Daoy (cell line): ENCODE measurements around the gene CNOT4. TPM values are rescaled to one million over a fixed set of nuclear protein-coding genes. Genes with fewer than 3 reads are reported as not detected.
A peak's percentile ranks its signal among the peaks of the same experiment; 100 is the strongest.
"Not testable (repeated sequence)": the region's sequence is repeated elsewhere in the genome, so short reads cannot be mapped to it uniquely, and the experiment has no call there.

Source experiments
- DNase-seq: peaks from one replicate; pipeline ENCODE4 v3.0.0-alpha.2; 2015; ENCODE audit warnings: low read depth
- total RNA-seq: library from RNA; depleted of rRNA; stranded (reverse); fragments of >200 nt; shearing (Covaris generic); gene quantifications from 2 replicates; pipeline ENCODE4 v1.2.3, GENCODE V29; 2014; rRNA removed

The CNOT4 gene
- total RNA-seq, 1 experiment from 2014 or later, result 5.0 TPM

DNA sequence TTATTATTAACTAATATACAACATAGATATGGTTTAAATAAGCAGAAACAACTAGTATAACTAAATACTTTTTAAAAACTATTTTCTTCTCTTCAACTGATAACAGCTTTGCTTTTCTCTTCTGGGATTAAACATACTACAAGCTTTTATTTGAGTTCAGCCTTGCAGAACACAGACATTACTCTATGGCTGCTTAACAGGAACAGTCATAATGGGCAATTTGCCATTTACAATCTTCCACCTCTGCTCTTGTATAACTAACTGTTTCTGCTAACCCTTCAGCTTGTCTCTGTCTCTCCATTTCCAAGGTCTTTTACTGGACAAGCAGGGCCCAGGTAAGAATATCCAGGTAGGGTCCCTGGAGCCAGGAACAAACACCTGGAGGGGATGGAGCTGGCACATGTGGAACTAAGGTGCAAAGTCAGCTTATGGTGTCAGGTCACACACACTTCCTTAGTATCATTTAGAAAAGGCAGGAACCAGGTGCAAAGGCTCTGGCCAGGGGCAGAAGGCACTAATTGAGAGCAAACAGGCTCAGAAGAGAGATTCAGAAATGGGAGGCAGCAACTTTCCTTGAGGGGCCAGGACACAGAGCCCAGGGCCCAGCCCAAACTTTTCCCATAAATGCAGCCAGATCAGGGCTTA lies 183.1 kb downstream of the CNOT4 start:
- DNase-seq, result no peak

DNA sequence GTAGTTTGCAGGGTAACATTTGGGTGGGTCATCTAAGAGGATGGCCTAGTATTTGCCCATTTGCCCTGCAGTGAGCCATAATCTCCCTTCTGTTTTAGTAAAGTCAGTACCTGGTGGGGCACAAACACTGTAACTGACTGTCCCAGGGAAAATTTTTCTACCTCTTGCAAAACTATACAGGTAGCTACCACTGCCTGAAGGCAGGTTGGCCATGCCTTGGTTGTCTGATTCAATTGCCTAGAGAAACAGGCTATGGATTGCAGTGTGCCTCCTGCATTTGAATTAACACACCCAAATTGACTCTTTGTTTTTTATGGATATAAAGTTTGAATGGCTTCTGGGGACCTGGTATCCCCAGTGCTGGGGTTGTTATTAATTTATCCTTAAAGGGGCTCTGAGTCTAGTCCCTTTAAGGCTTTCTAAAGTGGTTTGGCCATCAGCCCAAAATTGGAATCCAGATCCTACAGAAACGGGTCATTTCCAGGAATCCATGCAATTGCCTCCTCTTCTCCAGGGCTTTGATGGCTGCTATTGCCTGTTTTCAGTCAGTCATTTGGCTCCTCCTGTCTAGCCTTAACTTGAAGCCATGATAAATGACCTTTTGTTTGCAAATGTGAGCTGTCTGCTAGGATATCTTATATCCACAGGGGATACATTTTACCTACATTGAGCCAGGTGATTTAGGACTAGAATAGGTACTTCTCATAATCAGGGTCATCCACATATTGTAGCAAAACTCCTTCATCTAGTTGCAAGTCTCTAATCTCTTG lies 187.1 kb downstream of the CNOT4 start:
- DNase-seq, result no peak

DNA sequence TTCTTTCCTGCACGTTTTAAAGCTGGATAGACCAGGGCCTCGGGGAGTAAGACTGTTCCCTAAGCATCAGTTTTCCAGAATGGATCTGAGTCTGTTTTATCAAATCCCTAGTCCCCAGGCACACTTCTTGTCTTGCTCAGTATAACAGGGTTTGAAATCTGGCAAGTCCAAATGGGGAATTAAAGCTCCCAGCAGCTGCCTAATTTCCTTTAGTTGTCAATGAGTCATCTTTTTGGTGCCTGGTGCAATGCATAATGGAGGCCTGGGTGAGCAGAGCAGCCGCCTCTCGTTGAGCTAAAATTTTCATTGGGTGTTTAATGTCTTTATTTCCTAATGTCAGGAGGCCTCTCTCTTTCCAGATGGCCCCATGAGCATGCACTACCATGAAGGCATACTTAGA lies 188.3 kb downstream of the CNOT4 start:
- peak; percentile 52 for DNase-seq

GRCh38 chr7:135320953-135321352 lies 188.9 kb downstream of the CNOT4 start:
- DNase-seq, result not testable (repeated sequence)

DNA sequence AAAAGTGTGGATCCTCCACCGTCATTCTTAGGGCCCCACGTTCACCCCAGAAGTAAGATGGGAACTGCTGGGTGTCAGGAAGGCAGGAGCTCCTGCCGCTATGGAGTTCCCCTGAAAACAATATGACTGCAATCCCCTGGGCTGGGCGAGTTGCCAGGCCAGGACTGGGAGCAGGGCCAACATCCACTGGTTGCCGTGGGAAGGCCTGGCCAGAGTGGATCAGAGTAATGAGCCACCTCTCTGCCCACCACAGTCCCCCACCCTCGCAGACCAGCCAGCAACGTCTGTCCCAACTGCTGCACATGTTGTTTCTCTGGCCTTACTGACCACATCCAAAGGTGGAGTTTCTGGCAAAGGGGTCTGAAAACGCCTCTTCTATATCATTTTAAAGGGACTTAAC lies 189.6 kb downstream of the CNOT4 start:
- peak; percentile 93 for DNase-seq

DNA sequence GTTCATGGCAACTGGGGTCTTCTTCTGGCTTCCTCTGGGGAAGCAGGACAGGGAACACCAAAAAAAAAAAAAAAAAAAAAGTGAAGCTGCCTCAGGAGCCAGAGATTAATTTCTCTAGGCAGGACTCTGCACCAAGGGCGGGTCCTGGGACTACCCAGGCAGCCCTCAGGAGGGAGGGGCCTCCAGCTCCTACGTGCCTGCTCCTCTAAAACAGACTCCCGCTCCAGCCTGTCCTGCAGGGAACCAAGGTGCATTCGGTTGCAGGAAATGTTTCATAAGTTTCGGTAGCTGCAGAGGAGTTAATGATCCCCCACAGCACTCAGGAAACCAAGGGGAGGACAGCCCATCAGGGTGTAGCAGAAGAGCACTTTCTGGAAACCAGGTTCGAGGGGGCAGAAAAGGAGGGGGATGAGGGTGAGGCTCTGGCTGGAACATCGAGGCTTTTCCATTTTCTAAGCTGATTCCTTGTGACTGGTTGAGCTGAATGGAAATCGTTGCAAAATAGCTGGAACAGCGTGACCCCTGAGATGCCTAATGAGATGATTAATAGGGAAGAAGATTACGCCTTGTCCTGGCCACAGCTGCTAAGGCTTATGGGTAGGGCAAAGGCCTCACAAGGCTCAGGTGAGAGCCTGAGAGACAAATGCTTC lies 192.1 kb downstream of the CNOT4 start:
- DNase-seq, result no peak

DNA sequence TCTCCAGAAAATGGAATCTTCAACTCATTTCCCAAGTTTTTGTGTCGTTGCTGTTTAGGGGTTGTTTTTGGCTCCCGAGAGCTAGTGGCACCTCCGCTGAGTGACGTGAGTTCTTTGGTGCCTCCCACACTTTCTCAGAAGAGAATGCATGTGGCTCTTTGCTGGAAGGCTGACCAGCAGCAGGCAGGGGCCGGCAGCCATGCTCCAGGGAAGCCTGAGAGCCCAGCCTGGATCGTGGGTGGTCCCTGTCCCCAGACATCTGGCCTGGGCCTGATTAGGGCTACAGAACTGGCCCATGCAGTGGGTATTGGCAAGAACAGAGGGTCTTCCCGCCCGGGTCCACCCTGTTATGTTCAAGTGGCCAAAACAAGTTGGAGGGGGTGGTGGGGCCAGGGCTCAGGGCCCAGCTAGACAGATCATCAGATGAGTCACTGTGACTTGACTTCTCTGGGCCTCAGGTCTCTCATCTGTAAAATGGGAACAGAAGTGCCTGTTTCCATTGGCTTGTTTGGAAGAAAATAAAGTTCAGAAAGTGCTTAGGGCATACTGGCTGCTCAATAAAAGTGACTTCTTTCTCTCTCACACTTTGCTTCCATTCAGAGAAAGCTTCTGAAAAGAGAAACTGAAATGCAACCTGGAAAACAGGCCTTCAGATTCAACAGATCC lies 193.1 kb downstream of the CNOT4 start:
- no peak for DNase-seq

GRCh38 chr7:135313971-135314370 lies 195.9 kb downstream of the CNOT4 start:
- no peak for DNase-seq

Other genes starting within 250 kb of the CNOT4 start
- gene NUP205, start 47.8 kb upstream of the CNOT4 start, total RNA-seq, result 101 and 102 TPM in 2 replicates
- gene STMP1, start 152.4 kb upstream of the CNOT4 start, total RNA-seq, result 9.1 and 11.4 TPM in 2 replicates
- not detected in 2 replicates for gene SLC13A4, start 218.1 kb upstream of the CNOT4 start, total RNA-seq
- not detected in 2 replicates for gene FAM180A, start 238.7 kb upstream of the CNOT4 start, total RNA-seq